Peyer's patch (tissue), 4 donors: ENCODE results near the gene GALNT2.

ENCODE experiments used
- CTCF ChIP-seq, 6 experiments: fragments of 450-650 bp in 4 of 6; fragments of 200-600 bp in 2 of 6; sonication (generic) in 1 of 6; IDR thresholded peaks; one replicate each; pipeline ENCODE4 v1.5.1; 2017 to 2019; ENCODE audit warnings: antibody characterized with exemption in 6 of 6, mild to moderate bottlenecking in 3 of 6, moderate library complexity in 1 of 6
- POLR2A ChIP-seq, 2 donors: fragments of 450-650 bp; IDR thresholded peaks; one replicate each; pipeline ENCODE4 v1.5.1; 2017; ENCODE audit warnings: antibody characterized with exemption in 2 of 2, mild to moderate bottlenecking in 2 of 2, moderate library complexity in 2 of 2

GRCh38 chr1:230126529-230127104, 59.6 kb downstream of the GALNT2 start:
- TF ChIP-seq CTCF (IDR thresholded peaks at IDR 0.05) (no peak), POLR2A (IDR thresholded peaks at IDR 0.05) (no peak)
